HG03175 (cell line): ENCODE data around the gene PTPRN.
"Not testable (repeated sequence)": the region's sequence is repeated elsewhere in the genome, so short reads cannot be mapped to it uniquely, and the experiment has no call there.

Experiments used
- ATAC-seq: cut with Tn5 transposase; IDR thresholded peaks from one replicate; pipeline ENCODE4 v1.9.1; 2021; ENCODE audit warnings: mild to moderate bottlenecking, moderate library complexity; ENCODE audit not compliant: unreplicated experiment

Gene PTPRN

DNA sequence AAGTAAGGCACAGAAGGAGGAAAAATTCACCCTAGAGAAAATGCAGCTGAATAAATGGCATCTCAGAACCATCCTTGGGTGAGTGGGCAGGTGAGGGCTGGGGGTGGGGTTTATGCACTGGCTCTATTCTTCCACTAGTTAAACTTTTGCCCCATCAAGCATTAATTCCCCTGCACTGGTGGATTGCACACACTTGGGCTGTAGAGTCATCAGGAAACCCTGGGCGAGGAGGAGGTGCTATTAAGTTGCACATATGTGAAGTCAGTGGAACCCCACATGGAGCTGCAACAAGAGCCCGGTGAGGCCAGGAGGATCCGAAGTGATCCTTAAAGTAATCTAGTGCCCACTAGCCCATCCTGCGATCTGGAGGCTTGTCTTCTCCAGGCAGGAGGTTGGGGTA lies 36.8 kb downstream of the PTPRN start:
- ATAC-seq = no peak

DNA sequence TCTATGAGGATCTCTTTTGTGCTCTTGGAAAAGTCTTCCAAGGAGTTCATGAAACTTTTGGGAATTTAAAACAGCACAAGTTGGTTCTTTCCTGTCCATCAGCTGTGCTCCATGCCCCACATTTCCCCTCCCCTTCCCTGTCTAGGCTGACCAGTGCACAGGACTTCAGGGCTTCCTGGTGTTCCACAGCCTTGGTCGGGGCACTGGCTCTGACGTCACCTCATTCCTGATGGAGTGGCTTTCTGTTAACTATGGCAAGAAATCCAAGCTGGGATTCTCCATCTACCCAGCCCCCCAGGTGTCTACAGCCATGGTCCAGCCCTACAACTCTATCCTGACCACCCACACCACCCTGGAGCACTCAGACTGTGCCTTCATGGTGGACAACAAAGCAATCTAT lies 38.2 kb downstream of the PTPRN start:
- ATAC-seq = no peak

DNA sequence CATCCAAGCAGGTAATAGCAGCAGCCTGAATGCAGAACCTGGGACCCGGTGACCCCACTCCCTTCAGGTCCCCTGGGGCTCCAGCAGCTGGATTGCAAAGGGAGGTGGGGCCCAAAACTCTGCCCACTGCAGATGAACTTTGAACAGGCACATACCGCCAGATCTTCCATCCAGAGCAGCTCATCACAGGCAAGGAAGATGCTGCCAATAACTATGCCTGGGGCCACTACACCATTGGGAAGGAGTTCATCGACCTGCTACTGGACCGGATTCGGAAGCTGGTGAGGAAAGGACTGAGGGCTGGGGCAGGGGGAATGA lies 39.2 kb downstream of the PTPRN start:
- no peak for ATAC-seq

DNA sequence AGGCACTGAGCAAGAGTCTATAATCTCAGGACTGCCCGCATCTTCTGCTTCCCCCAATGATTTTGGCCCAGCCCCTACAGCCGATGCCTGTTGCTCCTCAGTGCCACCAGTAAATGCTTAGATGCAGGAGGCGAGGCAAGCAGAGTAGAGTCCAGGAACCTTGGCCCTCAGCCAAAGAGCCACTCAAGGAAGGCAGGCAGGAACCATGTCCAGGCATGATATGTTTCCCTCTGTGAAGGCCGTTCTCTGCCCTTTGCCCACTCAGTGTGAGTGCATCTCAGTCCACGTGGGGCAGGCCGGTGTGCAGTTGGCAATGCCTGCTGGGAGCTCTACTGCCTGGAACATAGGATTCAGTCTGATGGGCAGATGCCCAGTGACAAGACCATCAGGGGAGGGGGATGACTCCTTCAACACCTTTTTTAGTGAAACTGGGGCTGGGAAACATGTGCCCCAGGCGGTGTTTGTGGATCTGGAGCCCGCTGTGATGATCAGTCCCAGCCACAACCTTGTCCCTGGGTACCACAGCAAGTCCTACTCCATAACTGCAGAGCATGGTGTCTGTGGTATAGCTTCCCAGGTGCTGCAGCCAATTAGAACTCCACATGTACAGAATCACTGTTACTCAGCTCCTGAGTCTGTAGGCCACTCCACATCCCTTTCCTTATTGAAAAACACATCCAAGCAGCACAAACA lies 39.7 kb downstream of the PTPRN start:
- no peak for ATAC-seq

DNA sequence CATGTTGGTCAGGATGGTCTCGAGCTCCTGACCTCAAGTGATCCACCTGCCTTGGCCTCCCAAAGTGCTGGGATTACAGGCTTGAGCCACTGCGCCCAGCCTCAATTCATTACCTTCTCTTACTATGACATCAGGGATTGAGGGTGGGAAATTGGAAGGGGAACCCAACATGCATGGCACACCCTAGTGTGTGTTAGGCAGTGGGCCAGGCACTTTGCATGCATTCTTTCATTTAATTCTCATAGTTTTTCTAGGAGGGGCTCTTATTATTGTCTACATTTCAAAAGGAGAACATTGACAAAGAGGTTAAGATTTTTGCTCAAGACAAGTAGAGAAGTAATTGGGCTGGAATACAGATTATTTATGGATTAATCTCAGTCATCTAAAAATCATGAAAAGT lies 40.9 kb downstream of the PTPRN start:
- ATAC-seq = no peak

DNA sequence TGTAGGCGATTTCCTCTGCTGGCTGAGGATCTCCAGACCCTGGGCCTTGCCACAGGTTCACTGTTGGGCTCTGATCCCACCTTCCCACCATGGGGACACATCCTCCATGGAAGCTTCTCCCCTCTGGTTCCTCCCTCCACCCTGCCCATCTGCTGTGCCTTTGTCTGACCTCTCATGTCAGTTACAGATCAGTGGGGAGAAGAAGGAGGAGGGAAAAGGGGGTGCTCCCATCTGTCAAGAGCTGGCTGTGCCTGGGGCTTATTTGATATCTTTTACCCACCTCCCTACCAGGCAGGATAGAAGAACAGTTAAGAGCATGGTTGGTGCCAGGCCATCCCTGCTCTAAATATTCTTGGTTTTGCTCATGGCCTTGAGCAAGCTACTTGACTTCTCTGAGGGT lies 42.3 kb downstream of the PTPRN start:
- ATAC-seq = no peak

DNA sequence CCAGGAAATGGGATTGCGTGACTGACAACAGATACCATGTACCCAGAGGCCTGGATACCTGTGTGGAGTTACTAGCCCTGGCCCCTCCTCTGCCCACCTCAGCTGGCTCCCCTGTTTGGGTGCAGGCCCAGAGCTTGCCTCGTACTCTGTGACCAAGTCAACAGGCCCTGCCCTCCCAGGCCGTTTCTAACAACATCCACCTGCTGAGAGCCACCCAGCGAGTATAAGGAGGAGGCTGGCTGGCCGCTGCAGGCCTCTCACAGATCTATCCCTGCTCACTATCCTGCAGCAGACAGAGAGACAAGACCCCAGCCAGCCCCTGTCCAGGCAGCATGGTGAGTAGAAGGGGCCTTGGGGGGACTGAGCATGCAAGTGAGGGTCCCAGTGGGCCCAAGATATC lies 43.0 kb downstream of the PTPRN start:
- no peak for ATAC-seq

DNA sequence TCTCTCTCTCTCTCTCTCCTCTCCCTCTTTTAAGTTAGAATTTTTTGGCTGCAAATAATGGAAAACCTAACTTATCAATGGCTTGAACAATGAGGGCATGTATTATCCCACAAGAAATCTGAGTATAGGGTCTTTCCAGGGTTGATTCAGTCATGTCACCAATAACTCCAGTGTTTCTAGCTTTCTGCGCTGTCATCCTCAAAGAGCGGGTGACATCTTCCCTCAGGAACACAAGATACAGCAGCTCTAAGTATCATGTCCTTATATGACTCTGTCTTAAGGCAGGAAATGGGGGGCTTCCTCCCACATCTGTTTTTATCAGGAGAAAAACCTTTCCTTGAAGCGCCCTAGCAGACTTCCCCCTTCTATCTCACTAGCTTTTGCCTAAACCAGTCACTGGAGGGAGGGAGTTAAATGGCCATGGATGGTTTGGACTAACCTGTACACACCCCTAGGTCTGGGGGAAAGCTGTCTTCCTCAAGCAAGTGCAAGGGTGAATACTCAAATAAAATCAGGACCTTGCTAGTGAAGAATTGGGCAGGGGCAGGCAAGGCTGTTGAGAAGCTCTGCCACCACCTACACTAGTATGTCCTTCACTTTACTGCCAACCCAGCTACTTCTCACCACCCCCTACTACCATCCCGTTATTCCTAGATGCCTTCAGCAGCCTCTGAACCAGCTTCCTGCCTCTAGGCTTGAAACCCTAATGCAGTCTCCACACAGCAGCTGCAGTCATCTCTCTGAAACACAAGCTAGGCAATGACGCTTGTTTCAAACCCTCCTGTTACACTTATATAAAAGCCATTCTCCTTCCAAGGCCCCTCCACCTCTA lies 48.0 kb downstream of the PTPRN start:
- ATAC-seq = no peak

DNA sequence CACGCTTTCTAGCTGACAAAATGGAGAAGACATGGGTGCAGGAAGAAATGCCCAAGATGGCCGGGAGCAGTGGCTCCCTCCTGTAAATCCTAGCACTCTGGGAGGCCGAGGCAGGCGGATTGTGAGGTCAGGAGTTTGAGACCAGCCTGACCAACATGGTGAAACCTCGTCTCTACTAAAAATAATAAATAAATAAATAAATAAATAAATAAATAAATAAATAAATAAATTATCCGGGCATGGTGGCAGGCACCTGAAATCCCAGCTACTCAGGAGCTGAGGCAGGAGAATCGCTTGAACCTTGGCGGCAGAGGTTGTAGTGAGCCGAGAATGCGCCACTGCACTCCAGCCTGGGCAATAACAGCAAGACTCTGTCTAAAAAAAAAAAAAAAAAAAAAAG lies 50.3 kb downstream of the PTPRN start:
- not testable (repeated sequence) for ATAC-seq

DNA sequence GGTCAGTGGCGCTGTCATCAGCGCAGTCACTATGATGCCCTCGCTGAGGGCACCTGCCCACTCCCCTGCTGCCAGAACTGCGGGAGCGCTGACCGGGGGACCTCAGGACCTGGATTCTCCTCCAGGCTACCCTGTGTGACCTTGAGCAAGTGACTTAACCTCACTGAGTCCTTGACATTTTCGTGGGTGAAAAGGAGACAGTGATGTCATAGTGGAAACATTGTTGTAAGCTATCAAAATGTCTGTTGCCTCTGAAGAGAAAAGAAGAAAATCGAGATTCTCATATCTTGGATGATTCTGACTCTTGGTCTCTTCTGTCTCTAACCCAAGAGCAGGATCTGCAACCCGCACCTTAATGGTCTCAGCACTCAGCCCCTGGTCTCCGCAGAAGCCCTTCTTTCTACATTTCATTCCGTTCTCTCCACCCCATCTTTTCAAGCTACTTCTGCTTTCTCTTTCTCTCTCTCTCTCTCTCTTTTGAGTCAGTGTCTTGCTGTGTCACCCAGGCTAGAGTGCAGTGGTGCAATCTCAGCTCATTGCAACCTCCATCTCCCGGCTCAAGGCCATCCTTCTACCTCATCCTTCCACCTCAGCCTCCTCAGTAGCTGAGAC lies 54.5 kb downstream of the PTPRN start:
- peak; percentile 35 for ATAC-seq

DNA sequence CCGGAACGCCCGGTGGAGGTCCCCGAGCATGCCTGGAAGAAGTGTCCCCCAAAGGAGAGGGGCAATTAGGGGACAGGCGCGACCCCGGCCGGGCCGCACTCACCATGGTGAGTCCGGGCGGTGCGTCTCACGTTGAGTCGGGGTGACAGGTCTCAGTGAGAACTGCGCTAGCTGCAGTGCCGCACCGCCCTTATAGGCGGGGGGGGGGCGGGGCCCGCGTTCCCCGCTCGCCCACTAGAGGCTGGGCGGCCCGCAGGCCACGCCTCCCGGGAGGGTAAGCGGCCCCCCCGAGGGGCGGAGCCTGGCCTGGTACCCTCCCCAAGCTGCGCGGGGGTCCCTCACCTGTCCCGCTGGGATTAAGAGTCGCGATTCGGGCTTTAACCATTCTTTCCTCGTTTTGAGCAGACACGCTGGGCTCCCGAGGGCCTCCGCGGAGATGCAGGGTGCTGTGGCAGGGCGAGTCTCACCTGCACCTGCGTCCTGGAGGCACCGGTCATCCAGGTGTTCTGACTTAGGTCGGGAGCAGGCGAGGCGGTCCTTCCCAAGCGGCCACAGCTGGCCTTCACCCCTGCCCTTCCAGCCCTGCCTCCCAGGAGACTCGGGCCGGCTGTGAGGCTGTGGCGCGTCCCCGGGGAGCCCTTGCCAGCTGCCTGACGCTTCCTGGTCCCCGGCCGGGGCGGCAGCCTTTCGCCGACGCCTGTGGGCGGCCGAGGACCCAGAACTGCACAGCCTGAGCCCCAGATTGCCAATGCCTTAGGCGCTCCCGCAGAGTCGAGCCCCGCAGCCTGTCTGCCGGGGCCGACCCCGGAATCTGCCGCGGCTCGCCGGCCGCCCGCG lies 55.2 kb downstream of the PTPRN start, which contains the start of gene TUBA4A:
Gene TUBA4A (minus strand): TSS at position 166 of the 837 bp plus-strand sequence. CDS start 60 bp downstream, at position 106.
- peak; percentile 51 for ATAC-seq

DNA sequence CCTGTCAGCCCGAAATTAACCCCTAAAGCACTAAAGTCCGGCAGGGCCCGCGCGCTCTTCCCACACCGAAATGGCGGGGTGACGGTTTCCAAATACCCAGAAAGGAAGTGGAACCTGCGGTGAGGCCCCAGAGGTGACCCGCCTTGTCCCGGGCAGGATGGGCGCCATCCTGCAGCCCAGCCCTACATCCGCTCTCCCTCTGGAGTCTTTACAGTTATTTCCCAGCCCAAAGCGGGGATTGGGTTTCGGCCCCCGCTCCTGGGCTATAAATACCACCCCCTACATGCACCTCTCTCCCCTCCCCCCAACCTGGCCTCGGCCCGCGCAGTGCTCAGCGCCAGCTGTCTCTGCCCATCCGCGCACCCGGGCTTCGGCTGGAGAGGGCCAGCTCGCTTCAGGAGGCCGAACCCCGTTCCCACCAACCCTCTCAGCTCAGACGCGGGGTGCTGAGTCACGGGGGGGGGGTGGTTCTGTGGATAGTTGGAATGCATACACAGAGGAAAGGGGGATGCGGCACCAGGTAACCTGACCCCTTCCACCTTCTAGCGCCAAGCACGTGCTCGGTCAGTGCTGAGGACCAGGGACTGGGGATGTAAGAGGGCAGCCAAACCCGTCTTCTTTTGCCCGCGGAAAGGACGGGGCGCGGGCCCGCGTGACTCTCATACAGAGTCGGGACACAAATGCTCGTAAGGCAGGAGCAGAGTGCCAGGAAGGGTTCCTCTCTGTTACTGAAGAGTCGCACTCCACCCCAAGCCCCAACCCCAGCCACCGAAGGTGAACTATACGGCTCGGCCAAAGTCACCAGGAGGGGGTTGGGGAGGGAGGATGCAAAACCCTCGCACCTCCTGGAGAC lies 56.1 kb downstream of the PTPRN start, which contains the start of gene TUBA4B:
Gene TUBA4B (plus strand): TSS at position 344 of the 853 bp plus-strand sequence. CDS start 165 bp downstream, at position 509.
- ATAC-seq = peak; percentile 6

DNA sequence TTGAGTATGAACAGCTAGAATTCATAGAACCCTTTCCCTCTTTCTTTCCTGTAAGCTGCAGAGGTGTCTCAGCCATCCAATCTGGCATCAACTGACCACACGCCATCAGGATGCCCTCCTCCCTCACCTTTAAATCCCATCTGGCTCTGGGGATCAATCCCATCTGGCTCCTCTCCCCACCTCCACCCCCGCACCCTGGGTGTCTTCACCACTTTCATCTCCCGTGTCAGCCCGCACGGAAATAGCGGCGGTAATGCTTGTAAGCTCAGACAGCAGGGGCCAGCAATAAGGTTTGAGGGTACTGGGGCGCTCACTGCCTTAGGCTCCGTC lies 56.7 kb downstream of the PTPRN start:
- ATAC-seq = no peak

DNA sequence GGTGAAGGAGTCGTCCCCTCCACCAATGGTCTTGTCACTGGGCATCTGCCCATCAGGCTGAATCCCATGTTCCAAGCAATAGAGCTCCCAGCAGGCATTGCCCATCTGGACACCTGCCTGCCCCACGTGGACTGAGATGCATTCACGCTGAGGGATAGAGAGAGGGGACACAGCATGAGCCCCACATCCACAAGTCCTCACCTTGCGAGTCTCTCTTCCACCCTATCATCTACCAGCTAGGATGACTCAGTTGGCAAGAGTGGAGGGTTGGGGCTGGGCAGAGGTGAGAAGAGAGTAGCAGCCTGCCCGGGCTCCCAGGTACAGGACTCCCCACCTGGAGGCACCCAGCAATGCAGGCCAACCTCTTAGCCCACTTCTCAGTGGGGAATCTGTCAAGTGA lies 57.1 kb downstream of the PTPRN start:
- ATAC-seq = no peak

DNA sequence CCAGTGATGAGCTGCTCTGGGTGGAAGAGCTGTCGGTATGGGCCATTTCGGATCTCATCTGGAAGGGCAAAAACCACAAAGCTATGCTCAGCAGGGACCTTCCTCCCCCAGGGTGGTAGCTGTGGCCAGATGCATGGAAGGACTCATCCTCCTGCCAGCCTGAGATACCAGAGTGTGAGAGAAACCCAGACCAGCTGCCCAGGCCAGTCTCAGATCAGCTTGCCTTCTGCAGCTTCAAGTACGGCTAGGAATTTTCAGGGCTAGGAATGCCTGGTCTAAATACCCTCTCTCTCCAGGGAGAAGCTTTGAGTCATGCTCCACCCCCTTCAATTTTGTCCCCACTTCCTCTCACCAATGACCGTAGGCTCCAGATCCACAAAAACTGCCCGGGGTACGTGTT lies 57.5 kb downstream of the PTPRN start:
- no peak for ATAC-seq

DNA sequence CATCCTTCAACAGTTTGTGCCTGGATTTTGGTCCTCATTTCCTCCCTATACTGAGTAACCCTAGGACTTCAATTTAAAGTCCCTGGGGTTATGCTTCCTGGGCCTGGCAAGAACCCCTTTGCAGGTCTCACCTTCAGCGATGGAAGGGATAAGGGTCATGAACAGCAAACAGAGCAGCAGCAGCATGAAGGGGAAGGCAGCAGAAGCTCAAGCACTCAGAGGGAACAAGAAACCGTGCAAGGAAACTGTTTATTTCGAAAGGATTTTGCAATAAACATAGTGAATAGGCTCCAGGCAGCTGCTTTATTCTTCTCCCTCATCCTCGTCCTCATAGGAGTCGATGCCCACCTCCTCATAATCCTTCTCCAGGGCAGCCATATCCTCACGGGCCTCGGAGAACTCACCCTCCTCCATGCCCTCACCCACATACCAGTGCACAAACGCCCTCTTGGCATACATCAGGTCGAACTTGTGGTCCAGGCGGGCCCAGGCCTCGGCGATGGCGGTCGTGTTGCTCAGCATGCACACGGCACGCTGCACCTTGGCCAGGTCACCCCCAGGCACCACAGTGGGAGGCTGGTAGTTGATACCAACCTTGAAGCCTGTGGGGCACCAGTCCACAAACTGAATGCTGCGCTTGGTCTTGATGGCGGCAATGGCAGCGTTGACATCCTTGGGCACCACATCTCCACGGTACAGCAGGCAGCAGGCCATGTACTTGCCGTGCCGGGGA lies 59.0 kb downstream of the PTPRN start:
- no peak for ATAC-seq

DNA sequence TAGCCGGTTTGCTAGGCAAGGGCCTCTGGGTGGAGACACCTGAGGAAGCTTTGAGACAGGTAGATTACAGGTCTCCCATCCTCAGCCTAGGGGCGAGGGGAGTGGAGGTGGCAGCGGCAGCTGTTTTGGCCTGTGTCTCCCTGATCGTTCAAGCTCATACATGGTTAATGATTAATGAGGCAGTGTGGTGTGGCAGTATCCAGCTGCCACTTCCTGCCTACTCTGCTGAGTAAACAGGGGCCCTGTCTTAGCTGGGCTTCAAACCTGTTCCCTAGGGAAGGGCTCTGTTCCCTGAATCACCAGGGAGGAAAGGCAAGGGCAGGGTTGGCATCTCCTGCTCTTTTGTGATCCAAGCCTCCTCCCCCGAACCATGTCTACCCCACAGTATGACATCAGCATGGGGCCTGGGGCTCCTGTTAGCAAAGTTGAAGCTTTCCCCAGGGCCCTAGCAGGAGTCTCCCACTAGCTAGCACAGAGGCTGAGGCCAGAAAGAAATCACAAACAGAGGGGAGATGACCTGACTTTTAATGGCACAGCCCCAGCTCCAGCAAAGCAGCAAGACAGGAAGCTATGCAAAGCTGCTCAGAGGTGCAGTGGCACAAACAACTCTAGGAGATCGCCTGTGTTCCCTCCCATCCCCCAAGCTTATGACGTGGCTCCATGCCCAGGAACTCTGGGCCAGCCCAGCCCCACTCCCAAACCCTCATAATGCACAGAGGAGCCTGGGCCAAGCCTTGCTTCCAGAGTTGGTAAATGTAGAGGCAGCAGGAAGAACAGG lies 59.8 kb downstream of the PTPRN start:
- ATAC-seq = peak; percentile 52

DNA sequence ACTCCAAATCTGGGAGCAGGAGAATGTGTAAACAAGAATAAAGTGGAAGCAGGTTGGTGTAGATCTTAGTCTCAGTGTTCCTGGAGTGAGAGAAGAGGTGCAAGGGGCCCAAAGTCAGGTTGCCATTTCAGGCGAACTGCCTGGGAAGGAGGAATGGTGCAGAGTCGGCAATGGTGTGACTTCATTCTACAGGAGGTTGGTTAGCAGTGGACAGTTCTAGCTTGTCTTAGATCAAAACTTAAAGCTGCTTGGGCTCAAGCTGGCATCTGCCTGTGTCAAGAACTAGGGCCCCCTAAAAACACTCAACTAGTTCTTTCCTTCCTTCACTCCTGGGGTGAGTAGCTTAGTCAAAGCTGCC lies 60.4 kb downstream of the PTPRN start:
- ATAC-seq = no peak
